Cortex of kidney (tissue), 1 donor: ENCODE results near the gene RNGTT.
"Not testable (repeated sequence)": the region's sequence is repeated elsewhere in the genome, so short reads cannot be mapped to it uniquely, and the experiment has no call there.

Source experiments
- DNase-seq: peaks from one replicate; lab custom pipeline; 2025; lab: John Stamatoyannopoulos, UW

Gene RNGTT

GRCh38 chr6:88963139-88964090, at the start of gene RNGTT:
Gene RNGTT, minus strand, starts transcription at chr6:88963618. Its CDS starts 209 bp downstream, at chr6:88963409.
- peak; percentile 74 for DNase-seq

- DNase-seq, result no peak
Observed at GRCh38 chr6:89011436-89011835, 48.0 kb upstream of the RNGTT start.

DNA sequence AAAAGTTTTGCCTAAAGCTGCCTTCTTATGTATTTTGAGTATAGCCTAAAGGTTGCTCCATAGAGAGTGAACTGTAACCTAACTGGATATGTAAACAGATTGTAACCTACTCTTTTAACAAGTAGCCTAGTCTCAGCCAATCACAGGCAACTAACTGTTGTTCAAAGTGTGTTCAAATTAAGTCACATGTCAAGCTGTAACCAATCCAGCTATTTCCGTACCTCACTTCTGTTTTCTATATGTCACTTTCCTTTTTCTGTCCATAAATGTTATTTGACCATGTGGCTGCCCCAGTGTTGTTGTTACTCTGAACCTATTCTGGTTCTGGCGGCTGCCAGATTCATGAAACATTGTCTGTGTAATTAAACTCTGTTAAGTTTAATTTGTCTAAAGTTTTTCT, 47.4 kb upstream of the RNGTT start:
- no peak for DNase-seq

GRCh38 chr6:89009624-89010059, 46.2 kb upstream of the RNGTT start:
- no peak for DNase-seq

DNA sequence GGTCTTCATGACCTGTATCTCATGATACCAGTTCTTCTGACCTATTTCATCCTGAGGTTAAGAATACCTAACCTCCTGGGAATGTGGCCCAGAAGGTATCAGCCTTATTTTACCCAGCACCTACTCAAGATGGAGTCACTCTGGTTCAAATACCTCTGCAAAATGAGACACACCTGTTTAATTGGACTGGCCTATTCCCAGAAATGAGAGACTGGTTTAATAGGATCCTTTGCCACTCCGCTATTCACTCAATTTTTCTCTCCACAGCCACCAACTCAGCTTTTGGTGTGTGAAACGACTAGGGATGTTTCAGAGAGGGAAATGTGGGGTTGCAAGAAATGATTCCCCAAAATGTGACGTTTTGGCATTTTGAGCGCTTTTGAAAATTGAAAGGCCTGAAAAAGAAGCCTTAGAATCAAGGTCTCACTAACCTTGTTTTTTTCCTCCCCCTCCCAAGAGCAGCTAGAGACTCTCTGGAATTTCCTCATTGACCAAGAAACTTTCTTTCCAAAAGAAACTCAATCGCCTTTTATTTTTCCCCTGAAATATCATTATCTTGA, 45.5 kb upstream of the RNGTT start:
- DNase-seq, result no peak

DNA sequence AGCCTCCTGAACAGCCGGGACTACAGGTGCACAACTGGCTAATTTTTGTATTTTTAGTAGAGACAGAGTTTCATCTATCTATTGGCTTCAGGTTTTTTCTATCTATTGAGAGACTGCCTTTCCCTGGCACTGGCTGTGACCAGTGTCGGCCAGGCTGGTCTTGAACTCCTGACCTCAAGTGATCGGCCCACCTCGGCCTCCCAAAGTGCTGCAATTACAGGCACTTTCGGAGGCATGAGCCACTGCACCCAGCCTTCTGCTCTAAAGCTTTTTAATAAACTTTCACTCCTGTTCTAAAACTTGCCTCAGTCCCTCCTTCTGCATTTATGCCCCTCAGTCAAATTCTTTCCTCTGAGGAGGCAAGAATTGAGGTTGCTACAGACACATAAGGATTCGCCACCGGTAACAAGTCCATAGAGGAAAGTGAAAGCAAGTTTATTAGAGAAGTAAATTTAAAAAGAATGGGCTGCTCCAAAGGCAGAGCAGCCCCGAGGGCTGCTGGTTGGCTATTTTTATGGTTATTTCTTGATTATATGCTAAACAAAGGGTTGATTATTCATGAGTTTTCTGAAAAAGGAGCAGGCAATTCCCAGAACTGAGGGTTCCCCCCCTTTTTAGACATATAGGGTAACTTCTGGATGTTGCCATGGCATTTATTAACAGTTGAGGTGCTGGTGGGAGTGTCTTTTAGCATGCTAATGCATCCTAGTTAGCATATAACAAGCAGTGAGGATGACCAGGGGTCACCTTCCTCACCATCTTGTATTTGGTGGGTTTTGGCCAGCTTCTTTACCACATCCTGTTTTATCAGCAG, 44.8 kb upstream of the RNGTT start:
- no peak for DNase-seq

DNA sequence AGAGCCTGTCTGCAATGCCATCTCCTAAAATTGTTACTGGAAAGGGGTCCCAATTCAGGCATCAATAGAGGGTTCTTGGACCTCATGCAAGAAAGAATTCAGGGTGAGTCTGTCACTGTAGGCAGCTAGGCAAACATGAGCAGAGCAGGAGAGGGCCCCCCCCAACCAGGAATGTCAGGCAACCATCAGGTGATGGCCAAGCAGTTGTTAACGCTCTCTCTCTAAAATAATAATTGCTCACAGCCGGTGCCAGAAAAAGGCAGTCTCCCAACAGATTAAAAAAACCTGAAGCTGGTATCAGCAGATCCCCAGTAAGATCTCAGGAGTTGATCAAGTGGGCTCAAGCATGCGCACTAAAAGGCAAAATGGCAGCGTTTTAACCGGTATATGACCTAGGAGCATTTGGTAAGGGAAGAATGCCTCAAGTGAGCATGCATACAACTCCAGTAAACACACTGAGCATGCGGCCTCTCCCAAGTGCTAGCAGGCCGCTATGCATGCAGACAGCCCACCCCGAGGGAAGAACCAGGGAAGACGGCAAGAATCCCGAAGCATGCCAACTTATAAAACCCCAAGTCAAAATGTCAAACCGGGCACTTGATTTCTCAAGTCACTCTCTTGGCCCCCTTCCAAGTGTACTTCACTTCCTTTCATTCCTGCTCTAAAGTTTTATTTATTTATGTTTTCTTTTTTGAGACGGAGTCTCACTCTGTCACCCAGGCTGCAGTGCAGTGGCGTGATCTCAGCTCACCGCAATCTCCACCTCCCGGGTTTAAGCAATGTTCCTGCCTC, 44.0 kb upstream of the RNGTT start:
- no peak for DNase-seq

- no peak for DNase-seq
Observed at GRCh38 chr6:89002523-89002922, 39.1 kb upstream of the RNGTT start.

DNA sequence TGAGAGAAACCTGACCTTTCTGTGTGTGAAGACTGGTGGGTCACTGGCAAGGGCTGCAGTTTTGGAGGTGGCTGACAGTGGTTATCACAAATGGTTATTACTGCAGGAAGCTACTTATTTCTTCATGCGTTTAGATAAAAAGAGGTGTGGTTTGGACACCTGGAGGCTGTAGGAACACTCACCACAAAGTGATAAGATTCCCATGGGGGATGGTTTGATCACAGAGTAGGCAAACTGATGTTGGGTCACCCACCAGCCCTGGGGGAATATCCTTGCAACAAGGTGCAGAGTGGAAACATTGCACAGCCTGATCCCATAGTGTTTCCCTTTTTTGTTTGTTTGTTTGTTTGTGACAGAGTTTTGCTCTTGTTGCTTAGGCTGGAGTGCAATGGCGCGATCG, 33.9 kb upstream of the RNGTT start:
- DNase-seq, result no peak

GRCh38 chr6:88992741-88993552, 29.5 kb upstream of the RNGTT start:
- DNase-seq, result no peak

GRCh38 chr6:88989215-88989614, 25.8 kb upstream of the RNGTT start:
- DNase-seq, result no peak

DNA sequence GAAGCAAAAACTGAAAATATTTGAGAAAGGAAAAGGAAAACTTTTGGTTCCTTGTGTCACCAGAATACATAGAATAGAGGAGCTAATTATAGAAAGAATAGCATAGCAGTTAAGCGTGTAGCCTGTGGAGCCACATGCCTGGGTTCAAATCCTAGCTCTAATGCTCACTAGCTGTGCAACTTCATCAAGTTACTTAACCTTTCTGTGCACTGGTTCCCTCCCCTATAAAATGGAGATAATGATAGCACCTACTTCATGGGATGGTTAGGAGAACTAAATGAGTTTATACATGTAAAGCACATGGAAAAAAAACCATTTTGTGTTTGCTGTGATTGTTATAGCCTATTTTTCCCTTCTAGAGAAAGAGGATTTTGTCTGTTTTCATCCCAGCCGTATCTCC, 24.5 kb upstream of the RNGTT start:
- no peak for DNase-seq

GRCh38 chr6:88985901-88986300, 22.5 kb upstream of the RNGTT start:
- DNase-seq, result no peak

DNA sequence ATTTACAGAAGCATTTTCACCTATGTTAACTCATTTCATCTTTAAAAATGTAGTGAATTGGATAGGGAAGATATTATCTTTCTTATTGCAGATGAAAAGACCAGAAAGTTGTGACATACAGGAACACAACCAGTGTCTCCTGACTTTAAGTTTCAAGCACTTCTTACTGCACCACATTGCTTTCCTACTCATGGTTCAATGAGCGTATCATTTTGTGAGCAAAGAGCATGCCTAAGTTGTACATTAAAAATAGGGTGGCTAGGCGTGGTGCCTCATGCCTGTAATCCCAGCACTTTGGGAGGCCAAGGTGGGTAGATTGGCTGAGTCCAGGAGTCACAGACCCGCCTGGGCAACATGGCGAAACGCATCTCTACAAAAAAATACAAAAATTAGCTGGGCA, 21.2 kb upstream of the RNGTT start:
- DNase-seq, result no peak

- no peak for DNase-seq
Observed at GRCh38 chr6:88984152-88984551, 20.7 kb upstream of the RNGTT start.

- no peak for DNase-seq
Observed at GRCh38 chr6:88983532-88983931, 20.1 kb upstream of the RNGTT start.

- DNase-seq, result not testable (repeated sequence)
Observed at GRCh38 chr6:88983129-88983528, 19.7 kb upstream of the RNGTT start.

DNA sequence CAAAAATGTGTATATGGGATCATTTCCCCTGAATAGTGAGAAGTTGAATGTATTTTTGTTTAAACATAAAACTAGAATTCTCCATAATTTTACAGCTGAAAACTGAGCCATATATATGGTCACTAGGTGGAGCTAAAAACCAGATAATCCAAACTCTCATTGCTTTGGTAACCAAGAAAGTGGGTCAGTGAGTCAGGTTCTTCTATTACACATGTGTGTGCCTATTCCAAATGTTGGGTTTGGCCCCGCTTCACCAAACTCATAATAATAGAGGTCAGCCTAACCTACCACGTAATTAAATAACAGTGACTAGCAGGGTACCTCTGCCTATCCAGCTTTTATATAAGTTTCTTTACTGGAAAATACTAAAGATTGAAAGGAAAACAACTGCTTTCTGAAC, 19.3 kb upstream of the RNGTT start:
- no peak for DNase-seq

- DNase-seq, result no peak
Observed at GRCh38 chr6:88975369-88975768, 12.0 kb upstream of the RNGTT start.

DNA sequence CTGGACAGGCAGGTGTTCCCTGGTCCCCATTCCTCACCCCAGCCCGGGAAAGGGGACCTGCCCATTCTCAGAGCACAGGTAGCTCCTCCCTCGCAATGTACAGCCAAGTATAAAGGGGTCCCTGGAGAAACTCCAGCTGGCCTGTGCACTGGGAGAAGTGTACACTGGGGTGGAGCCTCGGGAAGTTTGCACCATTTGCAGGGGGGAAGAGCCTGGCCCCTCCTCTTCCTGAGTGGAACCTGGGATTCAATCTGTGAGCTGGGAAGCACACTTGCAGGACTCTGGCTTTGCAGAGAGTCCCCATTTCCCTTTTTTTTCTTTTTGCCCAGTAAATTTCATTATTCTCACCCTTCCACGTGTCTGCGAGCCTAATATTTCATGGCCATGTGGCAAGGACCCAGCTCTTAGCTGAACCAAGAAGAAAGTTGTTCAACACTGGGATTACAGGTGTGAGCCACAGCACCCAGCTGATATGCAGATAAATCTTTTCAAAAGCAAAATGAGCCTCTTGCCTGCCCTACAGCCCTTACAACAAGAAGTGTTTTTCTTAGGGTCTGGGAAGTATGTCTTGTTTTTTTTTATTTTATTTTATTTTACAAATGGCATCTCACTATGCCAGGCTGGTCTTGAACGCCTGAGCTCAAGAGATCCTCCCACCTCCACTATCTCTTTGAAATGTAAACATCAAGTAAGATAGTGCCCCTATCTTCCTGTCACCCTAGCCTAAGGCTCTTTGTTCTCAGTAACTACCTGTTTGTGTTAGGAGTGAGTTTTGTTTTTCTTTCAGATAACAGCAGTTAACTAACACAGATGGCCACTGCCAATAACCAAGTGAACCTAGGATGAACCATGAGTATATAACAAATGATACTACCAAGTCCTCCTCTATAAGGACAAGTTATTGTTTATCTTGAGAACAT, 9.3 kb upstream of the RNGTT start:
- DNase-seq, result no peak
